ENCODE results near the gene ZMYND11. TPM values are rescaled to one million over a fixed set of nuclear protein-coding genes. Genes with fewer than 3 reads are reported as not detected.

Gene ZMYND11
- total and polyA plus RNA-seq, 7 donors, result 21.5 to 138 (median 112) TPM

DNA sequence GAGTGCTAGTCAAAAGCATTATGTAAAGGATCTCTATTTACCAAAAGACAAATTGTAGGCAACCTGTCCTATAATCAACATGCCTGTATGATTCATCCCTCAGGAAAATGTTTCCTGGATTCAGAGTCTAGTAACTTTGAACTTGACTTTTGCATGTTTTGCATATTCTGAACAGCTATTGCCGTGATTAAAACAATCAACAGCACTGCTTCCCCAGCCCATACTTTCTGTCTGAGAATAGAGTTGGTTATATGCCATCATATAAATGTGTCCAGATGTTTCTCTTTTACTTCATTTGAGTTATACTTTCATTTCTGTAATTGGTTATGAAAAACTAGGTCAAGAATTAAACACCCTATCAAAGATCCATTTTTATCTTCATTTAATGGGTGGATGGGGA, 83.5 kb downstream of the ZMYND11 start:
- WGBS, 2 donors, result 69 to 74% methylated on average over 1 of the region's 1 CpG
- intact Hi-C loops (cut with DNase I), result no loop called here
- Histone ChIP-seq H3K4me1 (peaks cover 0 to 15% (median 11%) of the 10 kb centered on the region in 4 donors), H3K27ac (no peak overlapping the region), H3K9me3 (no peaks in the 10 kb centered on the region), H3K4me3 (no peak overlapping the region), H3K27me3 (no peaks in the 10 kb centered on the region), H3K36me3 (peaks cover 0 to 4% (median 0%) of the 10 kb centered on the region in 4 donors)
- TF ChIP-seq POLR2AphosphoS5 (IDR thresholded peaks at IDR 0.05), result no peak
- TF ChIP-seq EP300 (IDR thresholded peaks at IDR 0.05), result no peak
- no peak for TF ChIP-seq POLR2A (IDR thresholded peaks at IDR 0.05)
- TF ChIP-seq, protein P1, sequence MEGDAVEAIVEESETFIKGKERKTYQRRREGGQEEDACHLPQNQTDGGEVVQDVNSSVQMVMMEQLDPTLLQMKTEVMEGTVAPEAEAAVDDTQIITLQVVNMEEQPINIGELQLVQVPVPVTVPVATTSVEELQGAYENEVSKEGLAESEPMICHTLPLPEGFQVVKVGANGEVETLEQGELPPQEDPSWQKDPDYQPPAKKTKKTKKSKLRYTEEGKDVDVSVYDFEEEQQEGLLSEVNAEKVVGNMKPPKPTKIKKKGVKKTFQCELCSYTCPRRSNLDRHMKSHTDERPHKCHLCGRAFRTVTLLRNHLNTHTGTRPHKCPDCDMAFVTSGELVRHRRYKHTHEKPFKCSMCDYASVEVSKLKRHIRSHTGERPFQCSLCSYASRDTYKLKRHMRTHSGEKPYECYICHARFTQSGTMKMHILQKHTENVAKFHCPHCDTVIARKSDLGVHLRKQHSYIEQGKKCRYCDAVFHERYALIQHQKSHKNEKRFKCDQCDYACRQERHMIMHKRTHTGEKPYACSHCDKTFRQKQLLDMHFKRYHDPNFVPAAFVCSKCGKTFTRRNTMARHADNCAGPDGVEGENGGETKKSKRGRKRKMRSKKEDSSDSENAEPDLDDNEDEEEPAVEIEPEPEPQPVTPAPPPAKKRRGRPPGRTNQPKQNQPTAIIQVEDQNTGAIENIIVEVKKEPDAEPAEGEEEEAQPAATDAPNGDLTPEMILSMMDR (IDR thresholded peaks at IDR 0.05), result no peak
- DNase-seq, result no peak

GRCh38 chr10:219731-220472, 84.6 kb downstream of the ZMYND11 start:
- intact Hi-C loops (cut with DNase I), result no loop called here
- peaks cover 0 to 15% (median 11%) of the 10 kb centered on the region in 4 donors for H3K4me1 ChIP-seq
- DNase-seq, result no peak
- H3K27ac ChIP-seq, result no peak overlapping the region
- H3K9me3 ChIP-seq, result no peaks in the 10 kb centered on the region
- TF ChIP-seq POLR2A (IDR thresholded peaks at IDR 0.05), result no peak
- no peak for TF ChIP-seq EP300 (IDR thresholded peaks at IDR 0.05)
- TF ChIP-seq, protein P1 (IDR thresholded peaks at IDR 0.05), result no peak
- no peak for TF ChIP-seq POLR2AphosphoS5 (IDR thresholded peaks at IDR 0.05)
- H3K27me3 ChIP-seq, result no peaks in the 10 kb centered on the region
- H3K4me3 ChIP-seq, result no peak overlapping the region
- 59 to 80% methylated on average over 2 of the region's 2 CpGs for WGBS, 2 donors
- peaks cover 0 to 4% (median 0%) of the 10 kb centered on the region in 4 donors for H3K36me3 ChIP-seq

DNA sequence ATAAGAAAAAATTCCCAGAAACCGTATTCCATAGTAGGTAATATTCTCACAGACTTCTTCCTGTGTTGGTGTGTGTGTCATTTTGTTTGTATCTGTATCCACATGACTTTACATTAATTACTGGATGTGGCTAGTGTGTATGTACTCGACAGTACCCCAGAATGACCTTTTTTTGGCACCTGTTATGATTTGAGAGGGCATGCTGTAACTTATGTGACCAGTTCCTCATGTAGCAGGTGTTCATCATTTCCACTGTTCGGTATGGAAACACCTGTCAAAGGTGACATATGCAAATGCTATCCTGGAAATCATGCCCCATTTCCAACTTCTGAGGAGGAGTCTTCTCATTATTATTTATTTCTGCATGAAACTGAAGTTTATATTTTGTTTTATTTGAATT, 89.3 kb downstream of the ZMYND11 start:
- intact Hi-C loops (cut with DNase I), result no loop called here
- WGBS, 2 donors, result 51 to 61% methylated on average over 3 of the region's 3 CpGs
- TF ChIP-seq, protein P1 (IDR thresholded peaks at IDR 0.05), result no peak
- TF ChIP-seq EP300 (IDR thresholded peaks at IDR 0.05) (no peak), POLR2AphosphoS5 (IDR thresholded peaks at IDR 0.05) (no peak), POLR2A (IDR thresholded peaks at IDR 0.05) (no peak)
- no peaks in the 10 kb centered on the region for H3K36me3 ChIP-seq
- no peak overlapping the region for H3K4me3 ChIP-seq
- H3K27ac ChIP-seq, result no peak overlapping the region
- DNase-seq, result no peak
- H3K27me3 ChIP-seq, result no peaks in the 10 kb centered on the region
- no peaks in the 10 kb centered on the region for H3K9me3 ChIP-seq
- peaks cover 0 to 5% (median 2%) of the 10 kb centered on the region in 4 donors for H3K4me1 ChIP-seq

GRCh38 chr10:226018-226417, 90.8 kb downstream of the ZMYND11 start:
- TF ChIP-seq POLR2AphosphoS5 (IDR thresholded peaks at IDR 0.05) (no peak), EP300 (IDR thresholded peaks at IDR 0.05) (no peak), POLR2A (IDR thresholded peaks at IDR 0.05) (no peak)
- TF ChIP-seq, protein P1 (IDR thresholded peaks at IDR 0.05), result no peak
- H3K27ac ChIP-seq, result no peak overlapping the region
- no peaks in the 10 kb centered on the region for H3K27me3 ChIP-seq
- DNase-seq, result no peak
- H3K9me3 ChIP-seq, result no peaks in the 10 kb centered on the region
- H3K36me3 ChIP-seq, result no peaks in the 10 kb centered on the region
- 95% methylated on average over 2 of the region's 2 CpGs for WGBS, 2 donors
- H3K4me3 ChIP-seq, result no peak overlapping the region
- no peaks in the 10 kb centered on the region for H3K4me1 ChIP-seq
- intact Hi-C loops (cut with DNase I), result no loop called here

Data from sigmoid colon (tissue), 7 donors.